Measurements from ENCODE around the gene IGF2R. TPM values are rescaled to one million over a fixed set of nuclear protein-coding genes. Genes with fewer than 3 reads are reported as not detected.

IGF2R gene
- total RNA-seq, 2 experiments from 2014 or later: 73.5 to 75.5 TPM

DNA sequence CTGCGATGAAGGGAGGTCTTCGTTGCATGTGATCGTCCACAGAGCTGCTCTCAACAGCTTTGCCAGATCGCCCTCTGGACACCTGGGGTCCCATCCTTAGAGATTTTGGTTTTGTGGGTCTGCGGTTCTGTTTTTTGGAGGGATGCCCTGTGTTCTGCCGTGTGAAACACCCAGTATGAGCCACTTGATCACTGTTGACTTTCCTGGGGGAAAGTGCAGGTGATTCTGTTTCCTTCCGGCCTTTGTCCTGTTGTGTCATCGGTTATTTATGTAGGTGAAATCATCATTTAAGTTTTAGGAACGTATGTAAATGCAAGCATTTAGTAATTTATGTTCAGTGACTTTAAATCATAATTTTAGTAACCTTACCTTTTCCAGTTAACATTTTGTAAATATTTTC lies 96.3 kb downstream of the IGF2R start:
- DNase-seq: no peak
- Mint-ChIP-seq H3K4me3 (no peak overlapping the region), H3K9me3 (no peaks in the 10 kb centered on the region), H3K27ac (no peak overlapping the region), H3K27me3 (no peaks in the 10 kb centered on the region), H3K4me1 (ENCODE audit: low read depth) (peaks cover 21% of the 10 kb centered on the region), H3K36me3 (peaks cover 65% of the 10 kb centered on the region)
- ChIA-PET POLR2A (no interaction called here), CTCF (no interaction called here)
- intact Hi-C loops (cut with micrococcal nuclease): no loop called here

DNA sequence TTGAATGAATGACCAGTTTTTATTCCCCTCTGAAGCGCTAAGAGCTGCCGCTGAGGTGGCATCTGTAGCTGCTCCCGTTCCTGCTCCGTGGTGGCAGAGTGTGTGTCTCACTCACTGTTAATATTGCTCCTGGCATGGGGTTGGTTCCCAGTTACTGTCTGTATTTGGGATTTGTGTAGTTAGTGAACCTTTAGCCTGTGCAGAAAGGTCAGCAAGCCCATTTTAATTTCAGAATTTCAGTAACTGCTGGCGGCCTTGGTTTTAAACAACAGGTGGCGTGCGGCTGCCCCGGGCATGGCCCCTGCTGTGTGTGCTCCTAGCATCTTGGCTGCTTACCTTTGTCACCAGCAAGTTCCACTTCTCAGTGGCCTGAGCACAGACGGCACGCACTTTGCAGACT lies 98.7 kb downstream of the IGF2R start:
- intact Hi-C loops (cut with micrococcal nuclease): no loop called here
- no peaks in the 10 kb centered on the region for H3K9me3 Mint-ChIP-seq
- no peak for DNase-seq
- no peak overlapping the region for H3K4me3 Mint-ChIP-seq
- H3K36me3 Mint-ChIP-seq: peaks cover 66% of the 10 kb centered on the region
- ChIA-PET CTCF (no interaction called here), POLR2A (no interaction called here)
- H3K27ac Mint-ChIP-seq: no peak overlapping the region
- peaks cover 21% of the 10 kb centered on the region for H3K4me1 Mint-ChIP-seq (ENCODE audit: low read depth)
- H3K27me3 Mint-ChIP-seq: no peaks in the 10 kb centered on the region

DNA sequence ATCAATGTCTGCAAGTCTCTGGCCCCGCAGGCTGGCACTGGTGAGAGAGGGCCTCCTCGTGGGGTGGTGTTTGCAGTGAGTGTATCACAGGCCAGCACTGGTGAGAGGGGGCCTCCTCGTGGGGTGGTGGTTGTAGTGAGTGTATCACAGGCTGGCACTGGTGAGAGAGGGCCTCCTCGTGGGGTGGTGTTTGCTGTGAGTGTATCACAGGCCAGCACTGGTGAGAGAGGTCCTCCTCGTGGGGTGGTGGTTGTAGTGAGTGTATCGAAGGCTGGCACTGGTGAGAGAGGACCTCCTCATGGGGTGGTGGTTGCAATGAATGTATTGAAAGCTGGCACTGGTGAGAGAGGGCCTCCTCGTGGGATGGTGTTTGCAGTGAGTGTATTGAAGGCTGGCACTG lies 99.5 kb downstream of the IGF2R start:
- DNase-seq: no peak
- Mint-ChIP-seq H3K27me3 (no peaks in the 10 kb centered on the region), H3K4me1 (ENCODE audit: low read depth) (peaks cover 21% of the 10 kb centered on the region), H3K4me3 (no peak overlapping the region), H3K9me3 (no peaks in the 10 kb centered on the region), H3K27ac (no peak overlapping the region), H3K36me3 (peaks cover 70% of the 10 kb centered on the region)
- intact Hi-C loops (cut with micrococcal nuclease): no loop called here
- ChIA-PET CTCF (no interaction called here), POLR2A (no interaction called here)

DNA sequence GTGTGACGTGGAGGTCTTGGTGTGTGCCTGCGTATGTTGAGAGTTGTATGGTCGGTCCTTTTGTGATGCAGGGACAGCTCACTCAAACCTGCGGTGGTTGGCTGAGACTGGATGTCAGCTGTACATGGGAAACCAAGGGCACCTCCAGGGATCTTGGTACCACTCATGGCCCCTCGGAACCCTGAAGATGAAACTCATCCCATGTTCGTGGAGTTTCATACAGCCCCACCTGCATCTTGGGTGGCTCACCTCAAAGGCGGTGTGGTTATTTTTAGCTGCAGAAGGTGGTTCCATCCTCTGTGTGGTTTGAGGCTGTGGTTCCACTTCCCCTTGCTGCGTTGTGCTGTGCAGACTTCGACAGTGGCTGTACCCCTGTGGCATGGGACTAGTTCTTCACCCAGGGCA lies 100.2 kb downstream of the IGF2R start:
- POLR2A ChIA-PET: no interaction called here
- no peaks in the 10 kb centered on the region for H3K9me3 Mint-ChIP-seq
- peaks cover 71% of the 10 kb centered on the region for H3K36me3 Mint-ChIP-seq
- no peak overlapping the region for H3K27ac Mint-ChIP-seq
- peak; percentile 37 for DNase-seq
- H3K4me1 Mint-ChIP-seq (ENCODE audit: low read depth): peaks cover 21% of the 10 kb centered on the region
- CTCF ChIA-PET: no interaction called here
- intact Hi-C loops (cut with micrococcal nuclease): no loop called here
- no peak overlapping the region for H3K4me3 Mint-ChIP-seq
- H3K27me3 Mint-ChIP-seq: no peaks in the 10 kb centered on the region

- DNase-seq: no peak
- ChIA-PET CTCF (no interaction called here), POLR2A (no interaction called here)
- Mint-ChIP-seq H3K27me3 (no peaks in the 10 kb centered on the region), H3K9me3 (no peaks in the 10 kb centered on the region), H3K36me3 (peaks cover 67% of the 10 kb centered on the region), H3K4me3 (no peak overlapping the region), H3K4me1 (ENCODE audit: low read depth) (peaks cover 21% of the 10 kb centered on the region), H3K27ac (no peak overlapping the region)
- intact Hi-C loops (cut with micrococcal nuclease): no loop called here
Measured at GRCh38 chr6:160069459-160069858, 100.6 kb downstream of the IGF2R start.

DNA sequence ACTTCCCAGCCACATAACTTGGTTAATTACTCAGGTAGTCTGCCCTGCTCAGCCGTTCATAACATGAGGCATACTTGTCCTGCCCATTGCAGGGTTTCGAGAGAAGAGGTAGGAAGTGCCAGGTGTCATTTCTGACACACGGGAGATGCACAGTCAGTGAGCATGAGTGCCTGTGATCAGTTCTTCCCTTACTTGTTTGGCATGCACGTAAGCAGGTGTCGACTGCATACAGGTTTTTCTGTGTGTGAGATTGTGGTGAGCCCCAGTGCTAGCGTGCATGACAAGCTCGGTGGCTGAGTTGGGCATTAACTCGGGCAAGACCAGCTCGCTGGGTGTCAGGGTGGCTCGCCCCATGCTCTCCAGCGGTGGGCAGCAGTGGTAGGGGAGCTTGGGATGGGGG lies 101.5 kb downstream of the IGF2R start:
- intact Hi-C loops (cut with micrococcal nuclease): no loop called here
- no peak for DNase-seq
- Mint-ChIP-seq H3K36me3 (peaks cover 64% of the 10 kb centered on the region), H3K4me3 (no peak overlapping the region), H3K27me3 (no peaks in the 10 kb centered on the region), H3K4me1 (ENCODE audit: low read depth) (peaks cover 21% of the 10 kb centered on the region), H3K9me3 (no peaks in the 10 kb centered on the region), H3K27ac (no peak overlapping the region)
- ChIA-PET CTCF (no interaction called here), POLR2A (no interaction called here)

GRCh38 chr6:160070831-160071230 lies 101.9 kb downstream of the IGF2R start:
- Mint-ChIP-seq H3K9me3 (no peaks in the 10 kb centered on the region), H3K4me3 (no peak overlapping the region), H3K27ac (no peak overlapping the region), H3K4me1 (ENCODE audit: low read depth) (peaks cover 24% of the 10 kb centered on the region), H3K27me3 (no peaks in the 10 kb centered on the region), H3K36me3 (peaks cover 65% of the 10 kb centered on the region)
- intact Hi-C loops (cut with micrococcal nuclease): no loop called here
- POLR2A ChIA-PET: no interaction called here
- no peak for DNase-seq
- CTCF ChIA-PET: no interaction called here

DNA sequence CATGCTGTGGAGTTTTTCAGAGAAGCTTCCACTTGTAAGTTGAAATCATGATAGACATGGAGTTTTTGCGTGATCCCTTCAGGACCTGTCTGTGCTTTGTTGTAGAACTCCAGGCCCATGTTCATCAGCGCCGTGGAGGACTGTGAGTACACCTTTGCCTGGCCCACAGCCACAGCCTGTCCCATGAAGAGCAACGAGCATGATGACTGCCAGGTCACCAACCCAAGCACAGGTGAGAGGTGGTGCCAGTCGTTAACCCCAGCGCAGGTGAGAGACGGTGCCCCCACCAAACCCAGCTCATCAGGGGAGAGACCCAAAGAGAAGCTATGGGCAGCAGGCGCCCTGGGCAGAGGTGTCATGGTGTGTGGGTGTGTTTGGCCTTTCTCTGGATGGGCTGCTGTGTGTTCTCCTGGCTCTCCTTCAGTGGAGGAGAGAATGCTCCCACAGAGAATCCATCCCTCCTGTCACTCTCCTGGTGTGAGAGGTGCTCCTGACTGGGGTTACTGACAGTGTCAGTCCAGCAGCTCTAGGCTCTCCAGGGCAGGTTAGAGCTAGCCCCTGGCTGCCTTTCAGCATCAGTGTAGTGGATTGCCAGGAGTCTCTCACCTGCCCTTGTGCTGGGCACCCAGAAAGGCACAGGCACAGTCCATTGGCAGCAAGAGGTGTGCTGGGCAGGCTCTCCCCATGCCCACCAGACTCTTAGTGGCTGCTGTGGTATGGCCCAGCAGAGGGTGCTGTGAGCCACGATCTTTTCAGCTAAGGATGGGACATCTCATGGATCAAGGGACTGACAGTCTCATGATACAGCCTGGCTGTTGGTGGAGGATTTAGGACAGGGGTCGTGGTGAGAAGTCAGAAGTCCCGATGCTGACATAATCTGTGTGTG lies 103.2 kb downstream of the IGF2R start:
- Mint-ChIP-seq H3K27me3 (no peaks in the 10 kb centered on the region), H3K36me3 (peaks cover 68% of the 10 kb centered on the region), H3K4me1 (ENCODE audit: low read depth) (peaks cover 32% of the 10 kb centered on the region), H3K27ac (no peak overlapping the region), H3K9me3 (no peaks in the 10 kb centered on the region), H3K4me3 (no peak overlapping the region)
- ChIA-PET CTCF (interaction anchor here (1.4 kb wide), 1 partner anchor 383 kb away, joined by 5 read pairs; no protein-coding TSS in a partner anchor), POLR2A (no interaction called here)
- DNase-seq: no peak
- intact Hi-C loops (cut with micrococcal nuclease): no loop called here

GRCh38 chr6:160073272-160073671 lies 104.4 kb downstream of the IGF2R start:
- peaks cover 27% of the 10 kb centered on the region for H3K4me1 Mint-ChIP-seq (ENCODE audit: low read depth)
- H3K36me3 Mint-ChIP-seq: peaks cover 70% of the 10 kb centered on the region
- ChIA-PET CTCF (interaction anchor here (1.4 kb wide), 1 partner anchor 382 kb away, joined by 5 read pairs; no protein-coding TSS in a partner anchor), POLR2A (no interaction called here)
- H3K9me3 Mint-ChIP-seq: no peaks in the 10 kb centered on the region
- H3K4me3 Mint-ChIP-seq: no peak overlapping the region
- no peak for DNase-seq
- H3K27me3 Mint-ChIP-seq: no peaks in the 10 kb centered on the region
- intact Hi-C loops (cut with micrococcal nuclease): no loop called here
- no peak overlapping the region for H3K27ac Mint-ChIP-seq

GRCh38 chr6:160076009-160076408 lies 107.1 kb downstream of the IGF2R start:
- DNase-seq: no peak
- Mint-ChIP-seq H3K4me1 (ENCODE audit: low read depth) (peaks cover 12% of the 10 kb centered on the region), H3K27me3 (no peaks in the 10 kb centered on the region), H3K27ac (peak overlapping the region; percentile 66), H3K36me3 (peaks cover 64% of the 10 kb centered on the region), H3K9me3 (no peaks in the 10 kb centered on the region), H3K4me3 (no peak overlapping the region)
- intact Hi-C loops (cut with micrococcal nuclease): loop anchor here (5.0 kb wide), 1 partner anchor 99 kb away; no protein-coding TSS in a partner anchor
- CTCF ChIA-PET: interaction anchor here (0.9 to 1.4 kb wide), 2 partner anchors 213 to 379 kb away, joined by 3 to 6 read pairs; no protein-coding TSS in a partner anchor
- POLR2A ChIA-PET: no interaction called here

DNA sequence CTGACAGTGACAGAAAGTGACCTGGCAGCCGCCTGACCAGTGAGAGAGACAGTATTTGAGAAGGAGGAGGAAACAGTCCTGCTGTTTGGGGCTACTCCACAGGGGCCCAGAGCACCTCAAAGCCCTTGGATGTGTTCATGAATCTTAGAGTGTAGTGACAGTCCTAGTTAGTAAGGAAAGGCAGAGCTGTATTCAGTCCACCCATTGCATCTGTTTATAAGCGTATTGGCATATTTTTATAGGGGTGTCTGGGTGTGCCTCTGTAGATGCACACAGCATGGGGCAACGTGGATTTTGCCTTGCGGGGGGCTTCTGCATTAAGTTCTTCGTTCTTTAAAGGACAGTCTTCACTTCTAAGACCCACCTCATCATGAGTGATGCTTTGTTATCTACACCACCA lies 108.1 kb downstream of the IGF2R start:
- ChIA-PET POLR2A (no interaction called here), CTCF (interaction anchor here (1.0 to 1.4 kb wide), 2 partner anchors 378 to 457 kb away, joined by 3 to 6 read pairs; no protein-coding TSS in a partner anchor)
- DNase-seq: no peak
- Mint-ChIP-seq H3K4me3 (no peak overlapping the region), H3K27ac (no peak overlapping the region), H3K27me3 (no peaks in the 10 kb centered on the region), H3K9me3 (no peaks in the 10 kb centered on the region), H3K36me3 (peaks cover 65% of the 10 kb centered on the region), H3K4me1 (ENCODE audit: low read depth) (peaks cover 12% of the 10 kb centered on the region)
- intact Hi-C loops (cut with micrococcal nuclease): loop anchor here (5.0 kb wide), 1 partner anchor 100 kb away; no protein-coding TSS in a partner anchor

DNA sequence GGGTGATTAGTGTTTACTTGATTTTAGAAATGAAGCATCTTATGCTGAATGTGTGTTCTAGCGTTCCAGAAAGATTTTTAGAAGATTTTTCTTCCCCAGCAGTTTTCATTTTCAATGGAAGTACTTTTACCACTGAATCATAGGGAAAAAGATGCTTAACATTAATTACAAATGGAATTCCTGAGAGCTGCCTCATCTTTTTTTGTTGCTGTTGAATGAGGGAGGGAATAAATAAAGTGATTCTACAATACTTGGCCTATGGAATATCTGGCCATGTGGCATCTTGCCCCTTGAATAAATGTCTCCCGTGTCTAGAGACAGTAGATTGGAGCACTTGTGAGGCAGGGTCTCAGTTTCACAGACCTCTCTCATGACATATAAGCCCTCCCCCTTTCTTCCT lies 108.6 kb downstream of the IGF2R start:
- Mint-ChIP-seq H3K27me3 (no peaks in the 10 kb centered on the region), H3K9me3 (no peaks in the 10 kb centered on the region), H3K4me1 (ENCODE audit: low read depth) (peaks cover 12% of the 10 kb centered on the region), H3K4me3 (no peak overlapping the region), H3K27ac (no peak overlapping the region), H3K36me3 (peaks cover 64% of the 10 kb centered on the region)
- intact Hi-C loops (cut with micrococcal nuclease): loop anchor here (5.0 kb wide), 1 partner anchor 100 kb away; no protein-coding TSS in a partner anchor
- ChIA-PET CTCF (interaction anchor here (1.0 kb wide), 1 partner anchor 456 kb away, joined by 3 read pairs; no protein-coding TSS in a partner anchor), POLR2A (no interaction called here)
- no peak for DNase-seq
